IMR-90 (cell line): ENCODE measurements around the gene NEXMIF. TPM values are rescaled to one million over a fixed set of nuclear protein-coding genes. Genes with fewer than 3 reads are reported as not detected.

Experiments
- ATAC-seq: fragments of 200-7000 bp; cut with Tn5 transposase; 2 replicates; pipeline ENCODE4 v1.9.1; 2020; ENCODE audit warnings: low read depth, mild to moderate bottlenecking, moderate library complexity
- BruUV-seq: library from RNA; stranded (reverse); fragments of 400-500 nt; replicated peaks from 2 replicates; lab custom pipeline; 2021; lab: Mats Ljungman, UMichigan
- CTCF ChIA-PET: fragments of 300-600 bp; formaldehyde crosslinking; extraction: SDS; loops from one replicate; lab custom pipeline; 2021; ENCODE audit warnings: antibody characterized with exemption; lab: Yijun Ruan, JAX
- POLR2A ChIA-PET: fragments of 300-600 bp; sonication (Branson Sonifier 250); formaldehyde crosslinking; loops from one replicate; lab custom pipeline; 2022; ENCODE audit warnings: antibody characterized with exemption; ENCODE audit not compliant: unreplicated experiment; lab: Charles Lee
- DNase-seq: peaks from one replicate; pipeline ENCODE4 v3.0.0; 2013
- H2AFZ ChIP-seq: replicated peaks from 2 replicates; pipeline ENCODE3; 2013; ENCODE audit warnings: low read length, mild to moderate bottlenecking; ENCODE audit not compliant: poor library complexity
- H2AK5ac ChIP-seq: 2 replicates; pipeline ENCODE4 v1.6.1; 2013; ENCODE audit warnings: low read depth, low read length, inconsistent platforms
- H2AK9ac ChIP-seq: replicated peaks from 2 replicates; pipeline ENCODE3; 2013; ENCODE audit warnings: mild to moderate bottlenecking, low read depth, low read length, moderate library complexity; ENCODE audit not compliant: poor library complexity
- H2BK120ac ChIP-seq: 2 replicates; pipeline ENCODE4 v1.6.1; 2013; ENCODE audit warnings: low read depth, low read length, inconsistent platforms
- H2BK15ac ChIP-seq: 3 replicates; pipeline ENCODE4 v1.6.1; 2013; ENCODE audit warnings: low read depth, low read length, inconsistent platforms
- H2BK20ac ChIP-seq: 2 replicates; pipeline ENCODE4 v1.6.1; 2013; ENCODE audit warnings: low read depth, mild to moderate bottlenecking, inconsistent platforms, low read length, moderate library complexity
- H2BK5ac ChIP-seq: 2 replicates; pipeline ENCODE4 v1.6.1; 2013; ENCODE audit warnings: mild to moderate bottlenecking, low read depth, low read length, inconsistent platforms; ENCODE audit not compliant: poor library complexity, severe bottlenecking
- H3K14ac ChIP-seq: replicated peaks from 2 replicates; pipeline ENCODE4 v1.6.1; 2013; ENCODE audit warnings: low read depth, low read length, inconsistent platforms
- H3K18ac ChIP-seq: 2 replicates; pipeline ENCODE4 v1.6.1; 2013; ENCODE audit warnings: low read depth, low read length, control low read depth
- H3K23ac ChIP-seq: 2 replicates; pipeline ENCODE4 v1.6.1; 2013; ENCODE audit warnings: low read depth, low read length, inconsistent platforms
- H3K27ac ChIP-seq: 2 replicates; pipeline ENCODE4 v1.5.1; 2013; ENCODE audit warnings: mild to moderate bottlenecking, control low read depth, low read length; ENCODE audit not compliant: insufficient read depth
- H3K27me3 ChIP-seq: 2 replicates; pipeline ENCODE4 v1.6.1; 2013; ENCODE audit warnings: low read length; ENCODE audit not compliant: control insufficient read depth, insufficient read depth
- H3K36me3 ChIP-seq: 2 replicates; pipeline ENCODE4 v1.6.1; 2013; ENCODE audit warnings: low read length, mixed read lengths; ENCODE audit not compliant: control insufficient read depth, insufficient read depth
- H3K4ac ChIP-seq: 2 replicates; pipeline ENCODE4 v1.6.1; 2013; ENCODE audit warnings: low read depth, low read length, inconsistent platforms
- H3K4me1 ChIP-seq: 2 replicates; pipeline ENCODE4 v1.6.1; 2013; ENCODE audit warnings: low read length, mixed read lengths; ENCODE audit not compliant: control insufficient read depth, insufficient read depth
- H3K4me2 ChIP-seq: 2 replicates; pipeline ENCODE4 v1.6.1; 2013; ENCODE audit warnings: low read depth, mild to moderate bottlenecking, control low read depth, low read length, moderate library complexity
- H3K4me3 ChIP-seq: 2 replicates; pipeline ENCODE4 v1.5.1; 2013; ENCODE audit warnings: low read depth, mild to moderate bottlenecking, control low read depth, low read length, moderate library complexity; ENCODE audit not compliant: insufficient read depth
- H3K56ac ChIP-seq: 2 replicates; pipeline ENCODE4 v1.6.1; 2013; ENCODE audit warnings: low read length, inconsistent platforms; ENCODE audit not compliant: insufficient read depth; ENCODE audit errors: extremely low read depth
- H3K79me1 ChIP-seq, 2 experiments: 2 replicates each; pipeline ENCODE4 v1.6.1; 2013; ENCODE audit warnings: low read length in 2 of 2, inconsistent platforms in 1 of 2, low read depth in 1 of 2
- H3K9ac ChIP-seq: 2 replicates; pipeline ENCODE4 v1.6.1; 2013; ENCODE audit warnings: low read depth, low read length, control low read depth
- H3K9me1 ChIP-seq: 2 replicates; pipeline ENCODE4 v1.6.1; 2013; ENCODE audit warnings: low read length, inconsistent platforms; ENCODE audit not compliant: insufficient read depth
- H3K9me3 ChIP-seq: 2 replicates; pipeline ENCODE4 v1.6.1; 2013; ENCODE audit warnings: low read length; ENCODE audit not compliant: control insufficient read depth, insufficient read depth
- H4K20me1 ChIP-seq: 2 replicates; pipeline ENCODE4 v1.6.1; 2013; ENCODE audit warnings: low read length, inconsistent platforms; ENCODE audit not compliant: insufficient read depth
- H4K5ac ChIP-seq: 2 replicates; pipeline ENCODE4 v1.6.1; 2013; ENCODE audit warnings: mild to moderate bottlenecking, low read depth, low read length, control low read depth
- H4K8ac ChIP-seq, 2 experiments: 2 replicates each; pipeline ENCODE4 v1.6.1; 2013; ENCODE audit warnings: low read depth in 2 of 2, low read length in 2 of 2, control low read depth in 1 of 2, inconsistent platforms in 1 of 2
- H4K91ac ChIP-seq: 2 replicates; pipeline ENCODE4 v1.6.1; 2013; ENCODE audit warnings: low read depth, low read length, inconsistent platforms; ENCODE audit not compliant: insufficient read depth
- BHLHE40 ChIP-seq: fragments of 150-350 bp; IDR thresholded peaks from 2 replicates; pipeline ENCODE4 v1.6.1; 2016; ENCODE audit warnings: mild to moderate bottlenecking, low read depth, low read length
- CEBPB ChIP-seq: IDR thresholded peaks from 2 replicates; pipeline ENCODE4 v1.6.1; 2012; ENCODE audit warnings: low read depth, low read length, improper control_type of control experiment
- MAFK ChIP-seq: IDR thresholded peaks from 2 replicates; pipeline ENCODE4 v1.6.1; 2012; ENCODE audit warnings: low read depth, low read length, improper control_type of control experiment
- MAZ ChIP-seq: IDR thresholded peaks from 2 replicates; pipeline ENCODE4 v1.6.1; 2012; ENCODE audit warnings: low read depth, mild to moderate bottlenecking, low read length, improper control_type of control experiment, moderate library complexity, borderline replicate concordance
- MXI1 ChIP-seq: IDR thresholded peaks from 2 replicates; pipeline ENCODE4 v1.6.1; 2012; ENCODE audit warnings: low read depth, mild to moderate bottlenecking, low read length, moderate library complexity, borderline replicate concordance
- POLR2A ChIP-seq: IDR thresholded peaks from 2 replicates; pipeline ENCODE4 v1.6.1; 2012; ENCODE audit warnings: mild to moderate bottlenecking, low read depth, low read length
- RAD21 ChIP-seq: IDR thresholded peaks from 2 replicates; pipeline ENCODE4 v1.6.1; 2012; ENCODE audit warnings: low read length, improper control_type of control experiment
- WGBS, 2 experiments: methylation state at CpG; one replicate each; pipeline versions ENCODE4 v1.1.5 to v1.1.7; 2013; ENCODE audit warnings: missing lambda C conversion rate in 2 of 2; ENCODE audit not compliant: insufficient read length in 1 of 2; ENCODE audit errors: extremely low coverage in 2 of 2; 5-methylcytosine and 5-hydroxymethylcytosine counted together
- dilution Hi-C: fragments of 300-500 bp; cut with HindIII; formaldehyde crosslinking; loops from one replicate; pipeline ENCODE4 v1.14.3; 2018; ENCODE audit warnings: low sequenced_read_pairs; ENCODE audit not compliant: unreplicated experiment
- in situ Hi-C: fragments of 300-500 bp; cut with MboI; formaldehyde crosslinking; loops from 3 replicates; pipeline ENCODE4 v1.14.3; 2019; ENCODE audit warnings: low sequenced_read_pairs, inconsistent platforms, mixed read lengths
- intact Hi-C: fragments of 100-400 bp; cut with micrococcal nuclease; formaldehyde crosslinking; loops from 2 replicates; pipeline ENCODE4 v1.10.0; 2022
- polyA plus RNA-seq, 3 experiments: library from polyadenylated mRNA; depleted of rRNA; stranded (reverse); fragments of >200 nt; gene quantifications; 2 replicates each; pipeline ENCODE4 v1.2.3, GENCODE V29; 2012; ENCODE audit warnings: low replicate concordance in 1 of 3
- total RNA-seq: library from RNA; depleted of rRNA; stranded (reverse); fragments of >200 nt; gene quantifications from 2 replicates; pipeline ENCODE4 v1.2.3, GENCODE V29; 2012
- TF ChIP-seq, protein P1 (sequence below): conservative IDR thresholded peaks from 2 replicates; pipeline ENCODE4 v1.5.1; 2012; ENCODE audit warnings: mild to moderate bottlenecking, low read depth, low read length, improper control_type of control experiment
- TF ChIP-seq, protein P2 (sequence below): fragments of 150-350 bp; IDR thresholded peaks from 2 replicates; pipeline ENCODE4 v1.6.1; 2016; ENCODE audit warnings: low read depth, mild to moderate bottlenecking, low read length, moderate library complexity, borderline replicate concordance

NEXMIF gene
- total and polyA plus RNA-seq, 2 of the 4 experiments (the other 2 are of a cell fraction), result not detected

- Histone ChIP-seq H3K27me3 (peaks cover 12% of the 10 kb centered on the region), H3K36me3 (no peaks in the 10 kb centered on the region), H3K9me3 (peaks cover 3% of the 10 kb centered on the region; the same call in 1 of the 2 replicates), H3K9me1 (no peaks in the 10 kb centered on the region), H2BK20ac (no peak overlapping the region), H2AK9ac (no peak overlapping the region), H3K4ac (no peak overlapping the region), H3K23ac (no peak overlapping the region), H2BK5ac (no peak overlapping the region), H4K91ac (no peak overlapping the region), H2BK15ac (no peak overlapping the region), H2BK120ac (no peak overlapping the region), H3K4me1 (no peaks in the 10 kb centered on the region), H3K9ac (no peak overlapping the region), H3K79me1 (no peaks in the 10 kb centered on the region), H3K18ac (no peak overlapping the region), H3K14ac (no peak overlapping the region), H3K4me3 (peak overlapping the region; percentile 9; the same call in 1 of the 2 replicates), H4K5ac (no peak overlapping the region), H4K20me1 (no peaks in the 10 kb centered on the region), H3K56ac (no peak overlapping the region), H2AK5ac (no peak overlapping the region), H4K8ac (no peak overlapping the region), H3K4me2 (peak overlapping the region; percentile 58), H3K27ac (no peak overlapping the region), H2AFZ (peak overlapping the region; percentile 71)
- ATAC-seq (peak; percentile 70), DNase-seq (no peak)
- intact Hi-C loops, result loop anchor here (5.0 kb wide), 1 partner anchor 353 kb away; no protein-coding TSS in a partner anchor
- CTCF ChIA-PET, result no interaction called here
- 50% methylated on average over 27 of the region's 81 CpGs; no CpG with 5 or more reads in 1 of the 2 experiments for WGBS, 2 experiments
- TF ChIP-seq RAD21, result no peak
- TF ChIP-seq, protein P1, sequence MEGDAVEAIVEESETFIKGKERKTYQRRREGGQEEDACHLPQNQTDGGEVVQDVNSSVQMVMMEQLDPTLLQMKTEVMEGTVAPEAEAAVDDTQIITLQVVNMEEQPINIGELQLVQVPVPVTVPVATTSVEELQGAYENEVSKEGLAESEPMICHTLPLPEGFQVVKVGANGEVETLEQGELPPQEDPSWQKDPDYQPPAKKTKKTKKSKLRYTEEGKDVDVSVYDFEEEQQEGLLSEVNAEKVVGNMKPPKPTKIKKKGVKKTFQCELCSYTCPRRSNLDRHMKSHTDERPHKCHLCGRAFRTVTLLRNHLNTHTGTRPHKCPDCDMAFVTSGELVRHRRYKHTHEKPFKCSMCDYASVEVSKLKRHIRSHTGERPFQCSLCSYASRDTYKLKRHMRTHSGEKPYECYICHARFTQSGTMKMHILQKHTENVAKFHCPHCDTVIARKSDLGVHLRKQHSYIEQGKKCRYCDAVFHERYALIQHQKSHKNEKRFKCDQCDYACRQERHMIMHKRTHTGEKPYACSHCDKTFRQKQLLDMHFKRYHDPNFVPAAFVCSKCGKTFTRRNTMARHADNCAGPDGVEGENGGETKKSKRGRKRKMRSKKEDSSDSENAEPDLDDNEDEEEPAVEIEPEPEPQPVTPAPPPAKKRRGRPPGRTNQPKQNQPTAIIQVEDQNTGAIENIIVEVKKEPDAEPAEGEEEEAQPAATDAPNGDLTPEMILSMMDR, result no peak
- no peak for TF ChIP-seq MXI1
- TF ChIP-seq BHLHE40, result no peak
- TF ChIP-seq, protein P2, sequence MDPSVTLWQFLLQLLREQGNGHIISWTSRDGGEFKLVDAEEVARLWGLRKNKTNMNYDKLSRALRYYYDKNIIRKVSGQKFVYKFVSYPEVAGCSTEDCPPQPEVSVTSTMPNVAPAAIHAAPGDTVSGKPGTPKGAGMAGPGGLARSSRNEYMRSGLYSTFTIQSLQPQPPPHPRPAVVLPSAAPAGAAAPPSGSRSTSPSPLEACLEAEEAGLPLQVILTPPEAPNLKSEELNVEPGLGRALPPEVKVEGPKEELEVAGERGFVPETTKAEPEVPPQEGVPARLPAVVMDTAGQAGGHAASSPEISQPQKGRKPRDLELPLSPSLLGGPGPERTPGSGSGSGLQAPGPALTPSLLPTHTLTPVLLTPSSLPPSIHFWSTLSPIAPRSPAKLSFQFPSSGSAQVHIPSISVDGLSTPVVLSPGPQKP, result no peak
- no peak for TF ChIP-seq POLR2A
- TF ChIP-seq CEBPB, result no peak
- TF ChIP-seq MAZ, result no peak
- no peak for TF ChIP-seq MAFK
- no TSS peak for BruUV-seq
- POLR2A ChIA-PET, result no interaction called here
- dilution Hi-C loops, result no loop called here
- in situ Hi-C loops, result no loop called here
Measured at GRCh38 chrX:74924449-74925224, 615 bp downstream of the NEXMIF start.
